K562 (cell line): ENCODE data around the gene NEMF. TPM values are rescaled to one million over a fixed set of nuclear protein-coding genes. Genes with fewer than 3 reads are reported as not detected.

Experiments
- BDP1 ChIP-seq: IDR thresholded peaks from 3 replicates; pipeline ENCODE4 v1.6.1; 2011; ENCODE audit not compliant: insufficient read length, insufficient read depth
- KLF13 ChIP-seq: fragments of 450-650 bp; IDR thresholded peaks from 2 replicates; pipeline ENCODE4 v1.6.1; 2016; ENCODE audit warnings: missing genetic modification characterization, low read depth, mild to moderate bottlenecking, missing compliant biosample characterization, moderate library complexity, borderline replicate concordance
- NFE2L1 ChIP-seq: fragments of 450-650 bp; IDR thresholded peaks from 2 replicates; pipeline ENCODE4 v1.6.1; 2016; ENCODE audit warnings: missing genetic modification characterization, low read depth, mild to moderate bottlenecking, missing compliant biosample characterization, moderate library complexity, borderline replicate concordance
- POLR3G ChIP-seq: IDR thresholded peaks from 2 replicates; pipeline ENCODE4 v1.6.1; 2011; ENCODE audit not compliant: insufficient read length, insufficient replicate concordance; ENCODE audit errors: extremely low read depth
- SIX5 ChIP-seq, 2 experiments: IDR thresholded peaks; 2 replicates each; pipeline ENCODE4 v1.6.1; 2011; ENCODE audit warnings: low read length in 2 of 2, borderline replicate concordance in 1 of 2, low read depth in 1 of 2, mild to moderate bottlenecking in 1 of 2, moderate library complexity in 1 of 2; ENCODE audit not compliant: insufficient read depth in 1 of 2
- polyA plus RNA-seq, 8 experiments: library from polyadenylated mRNA; depleted of rRNA in 4 of 8; stranded (reverse) in 5 of 8; unstranded in 3 of 8; fragments of >200 nt; fragmentation: Nextera tagmentation in 2 of 8; fragmentation: Illumina TruSeq in 1 of 8; extraction: Ambion mirVana in 2 of 8; extraction: Trizol in 1 of 8; gene quantifications; 2 replicates each; pipeline versions ENCODE4 v1.2.1 to v1.2.3, GENCODE V29; 2011 to 2014; ENCODE audit warnings: inconsistent platforms in 1 of 8, missing spikeins in 1 of 8
- total RNA-seq, 7 experiments: library from RNA; depleted of rRNA in 6 of 7; stranded (reverse); fragments of >200 nt in 6 of 7; fragmentation: Illumina TruSeq in 2 of 7; extraction: Trizol in 2 of 7; gene quantifications; 2 replicates each; pipeline versions ENCODE4 v1.2.1 to v1.2.3, GENCODE V29; 2011 to 2021; ENCODE audit warnings: low replicate concordance in 1 of 7
- TF ChIP-seq, protein P1 (sequence below): fragments of 450-650 bp; conservative IDR thresholded peaks from 2 replicates; pipeline ENCODE4 v1.6.1; 2016; ENCODE audit warnings: missing genetic modification characterization, low read depth, mild to moderate bottlenecking, missing compliant biosample characterization, moderate library complexity
- TF ChIP-seq, protein P2 (sequence below): sonication (generic); formaldehyde crosslinking; IDR thresholded peaks from 2 replicates; pipeline ENCODE4 v1.8.0; 2023; ENCODE audit warnings: mild to moderate bottlenecking, missing genetic modification reagents
- TF ChIP-seq, protein P3 (sequence below): fragments of 200-400 bp; formaldehyde crosslinking; IDR thresholded peaks from 2 replicates; pipeline ENCODE4 v1.6.1; 2017; ENCODE audit warnings: mild to moderate bottlenecking, low read depth, low read length, moderate library complexity
- TF ChIP-seq, protein P4 (sequence below): fragments of 250-450 bp; sonication (Bioruptor Pico); IDR thresholded peaks from 2 replicates; pipeline ENCODE4 v1.4.0; 2020; ENCODE audit warnings: mild to moderate bottlenecking, moderate library complexity, borderline replicate concordance
- TF ChIP-seq, protein P5 (sequence below), 2 experiments: fragments of 450-650 bp; IDR thresholded peaks; 2 replicates each; pipeline ENCODE4 v1.6.1; 2016

NEMF gene
- total and polyA plus RNA-seq, 9 of the 15 experiments (the other 6 are each of a cell fraction or from before 2014, with no cell fraction given), result 38.8 to 94.4 (median 61.0) TPM

DNA sequence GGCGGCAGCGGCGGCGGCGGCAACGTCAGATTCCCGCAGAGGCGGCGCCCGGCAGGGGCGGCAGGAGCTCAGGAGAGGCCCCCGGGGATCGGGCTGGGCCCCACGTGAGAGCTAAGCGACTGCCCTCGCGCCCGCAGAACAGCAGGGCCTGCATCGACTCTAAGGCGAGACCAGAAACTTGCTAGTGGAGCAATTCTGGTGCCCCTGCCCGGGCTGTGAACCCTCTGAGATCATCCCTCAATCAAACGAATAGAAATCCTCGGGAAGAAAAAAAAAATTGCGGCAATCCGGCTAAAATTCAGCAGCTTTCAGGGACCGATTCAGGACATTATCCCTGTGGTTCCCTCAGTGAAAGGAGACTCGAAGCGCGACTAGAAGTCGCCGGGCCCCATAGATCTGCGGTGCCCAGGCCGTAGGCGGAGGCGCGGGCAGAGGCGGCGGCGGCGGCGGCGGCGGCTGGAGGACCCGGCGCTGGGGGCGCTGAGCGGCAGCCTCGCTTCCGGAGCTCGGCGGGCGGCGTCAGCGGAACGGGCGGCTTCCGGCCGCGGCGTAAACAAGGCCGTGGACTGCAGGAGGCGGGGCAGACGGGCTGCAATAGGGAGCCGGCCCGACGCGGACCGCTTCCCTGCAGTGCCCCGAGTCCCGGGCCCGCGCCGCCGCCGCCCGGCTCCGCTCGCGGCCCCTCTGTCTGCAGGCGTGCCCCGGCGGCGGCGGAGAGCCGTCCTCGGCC is 84.9 kb downstream of the NEMF start, which contains the start of gene KLHDC2 (continued):
- TF ChIP-seq, protein P1, sequence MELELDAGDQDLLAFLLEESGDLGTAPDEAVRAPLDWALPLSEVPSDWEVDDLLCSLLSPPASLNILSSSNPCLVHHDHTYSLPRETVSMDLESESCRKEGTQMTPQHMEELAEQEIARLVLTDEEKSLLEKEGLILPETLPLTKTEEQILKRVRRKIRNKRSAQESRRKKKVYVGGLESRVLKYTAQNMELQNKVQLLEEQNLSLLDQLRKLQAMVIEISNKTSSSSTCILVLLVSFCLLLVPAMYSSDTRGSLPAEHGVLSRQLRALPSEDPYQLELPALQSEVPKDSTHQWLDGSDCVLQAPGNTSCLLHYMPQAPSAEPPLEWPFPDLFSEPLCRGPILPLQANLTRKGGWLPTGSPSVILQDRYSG (tag), result no peak
- TF ChIP-seq NFE2L1 (tag) (no peak), KLF13 (no peak), SIX5 (IDR thresholded peaks at IDR 0.05; ENCODE audit: borderline replicate concordance in 1 of 2, insufficient read depth in 1 of 2, low read depth in 1 of 2, low read length in 2 of 2) (no peak), POLR3G (no peak), BDP1 (no peak)
- TF ChIP-seq, protein P2, sequence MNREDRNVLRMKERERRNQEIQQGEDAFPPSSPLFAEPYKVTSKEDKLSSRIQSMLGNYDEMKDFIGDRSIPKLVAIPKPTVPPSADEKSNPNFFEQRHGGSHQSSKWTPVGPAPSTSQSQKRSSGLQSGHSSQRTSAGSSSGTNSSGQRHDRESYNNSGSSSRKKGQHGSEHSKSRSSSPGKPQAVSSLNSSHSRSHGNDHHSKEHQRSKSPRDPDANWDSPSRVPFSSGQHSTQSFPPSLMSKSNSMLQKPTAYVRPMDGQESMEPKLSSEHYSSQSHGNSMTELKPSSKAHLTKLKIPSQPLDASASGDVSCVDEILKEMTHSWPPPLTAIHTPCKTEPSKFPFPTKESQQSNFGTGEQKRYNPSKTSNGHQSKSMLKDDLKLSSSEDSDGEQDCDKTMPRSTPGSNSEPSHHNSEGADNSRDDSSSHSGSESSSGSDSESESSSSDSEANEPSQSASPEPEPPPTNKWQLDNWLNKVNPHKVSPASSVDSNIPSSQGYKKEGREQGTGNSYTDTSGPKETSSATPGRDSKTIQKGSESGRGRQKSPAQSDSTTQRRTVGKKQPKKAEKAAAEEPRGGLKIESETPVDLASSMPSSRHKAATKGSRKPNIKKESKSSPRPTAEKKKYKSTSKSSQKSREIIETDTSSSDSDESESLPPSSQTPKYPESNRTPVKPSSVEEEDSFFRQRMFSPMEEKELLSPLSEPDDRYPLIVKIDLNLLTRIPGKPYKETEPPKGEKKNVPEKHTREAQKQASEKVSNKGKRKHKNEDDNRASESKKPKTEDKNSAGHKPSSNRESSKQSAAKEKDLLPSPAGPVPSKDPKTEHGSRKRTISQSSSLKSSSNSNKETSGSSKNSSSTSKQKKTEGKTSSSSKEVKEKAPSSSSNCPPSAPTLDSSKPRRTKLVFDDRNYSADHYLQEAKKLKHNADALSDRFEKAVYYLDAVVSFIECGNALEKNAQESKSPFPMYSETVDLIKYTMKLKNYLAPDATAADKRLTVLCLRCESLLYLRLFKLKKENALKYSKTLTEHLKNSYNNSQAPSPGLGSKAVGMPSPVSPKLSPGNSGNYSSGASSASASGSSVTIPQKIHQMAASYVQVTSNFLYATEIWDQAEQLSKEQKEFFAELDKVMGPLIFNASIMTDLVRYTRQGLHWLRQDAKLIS (CRISPR knock-in tag), result no peak
- TF ChIP-seq, protein P3, sequence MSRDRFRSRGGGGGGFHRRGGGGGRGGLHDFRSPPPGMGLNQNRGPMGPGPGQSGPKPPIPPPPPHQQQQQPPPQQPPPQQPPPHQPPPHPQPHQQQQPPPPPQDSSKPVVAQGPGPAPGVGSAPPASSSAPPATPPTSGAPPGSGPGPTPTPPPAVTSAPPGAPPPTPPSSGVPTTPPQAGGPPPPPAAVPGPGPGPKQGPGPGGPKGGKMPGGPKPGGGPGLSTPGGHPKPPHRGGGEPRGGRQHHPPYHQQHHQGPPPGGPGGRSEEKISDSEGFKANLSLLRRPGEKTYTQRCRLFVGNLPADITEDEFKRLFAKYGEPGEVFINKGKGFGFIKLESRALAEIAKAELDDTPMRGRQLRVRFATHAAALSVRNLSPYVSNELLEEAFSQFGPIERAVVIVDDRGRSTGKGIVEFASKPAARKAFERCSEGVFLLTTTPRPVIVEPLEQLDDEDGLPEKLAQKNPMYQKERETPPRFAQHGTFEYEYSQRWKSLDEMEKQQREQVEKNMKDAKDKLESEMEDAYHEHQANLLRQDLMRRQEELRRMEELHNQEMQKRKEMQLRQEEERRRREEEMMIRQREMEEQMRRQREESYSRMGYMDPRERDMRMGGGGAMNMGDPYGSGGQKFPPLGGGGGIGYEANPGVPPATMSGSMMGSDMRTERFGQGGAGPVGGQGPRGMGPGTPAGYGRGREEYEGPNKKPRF, result no peak
- TF ChIP-seq, protein P4, sequence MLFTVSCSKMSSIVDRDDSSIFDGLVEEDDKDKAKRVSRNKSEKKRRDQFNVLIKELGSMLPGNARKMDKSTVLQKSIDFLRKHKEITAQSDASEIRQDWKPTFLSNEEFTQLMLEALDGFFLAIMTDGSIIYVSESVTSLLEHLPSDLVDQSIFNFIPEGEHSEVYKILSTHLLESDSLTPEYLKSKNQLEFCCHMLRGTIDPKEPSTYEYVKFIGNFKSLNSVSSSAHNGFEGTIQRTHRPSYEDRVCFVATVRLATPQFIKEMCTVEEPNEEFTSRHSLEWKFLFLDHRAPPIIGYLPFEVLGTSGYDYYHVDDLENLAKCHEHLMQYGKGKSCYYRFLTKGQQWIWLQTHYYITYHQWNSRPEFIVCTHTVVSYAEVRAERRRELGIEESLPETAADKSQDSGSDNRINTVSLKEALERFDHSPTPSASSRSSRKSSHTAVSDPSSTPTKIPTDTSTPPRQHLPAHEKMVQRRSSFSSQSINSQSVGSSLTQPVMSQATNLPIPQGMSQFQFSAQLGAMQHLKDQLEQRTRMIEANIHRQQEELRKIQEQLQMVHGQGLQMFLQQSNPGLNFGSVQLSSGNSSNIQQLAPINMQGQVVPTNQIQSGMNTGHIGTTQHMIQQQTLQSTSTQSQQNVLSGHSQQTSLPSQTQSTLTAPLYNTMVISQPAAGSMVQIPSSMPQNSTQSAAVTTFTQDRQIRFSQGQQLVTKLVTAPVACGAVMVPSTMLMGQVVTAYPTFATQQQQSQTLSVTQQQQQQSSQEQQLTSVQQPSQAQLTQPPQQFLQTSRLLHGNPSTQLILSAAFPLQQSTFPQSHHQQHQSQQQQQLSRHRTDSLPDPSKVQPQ (CRISPR knock-in tag), result no peak
- TF ChIP-seq, protein P5, sequence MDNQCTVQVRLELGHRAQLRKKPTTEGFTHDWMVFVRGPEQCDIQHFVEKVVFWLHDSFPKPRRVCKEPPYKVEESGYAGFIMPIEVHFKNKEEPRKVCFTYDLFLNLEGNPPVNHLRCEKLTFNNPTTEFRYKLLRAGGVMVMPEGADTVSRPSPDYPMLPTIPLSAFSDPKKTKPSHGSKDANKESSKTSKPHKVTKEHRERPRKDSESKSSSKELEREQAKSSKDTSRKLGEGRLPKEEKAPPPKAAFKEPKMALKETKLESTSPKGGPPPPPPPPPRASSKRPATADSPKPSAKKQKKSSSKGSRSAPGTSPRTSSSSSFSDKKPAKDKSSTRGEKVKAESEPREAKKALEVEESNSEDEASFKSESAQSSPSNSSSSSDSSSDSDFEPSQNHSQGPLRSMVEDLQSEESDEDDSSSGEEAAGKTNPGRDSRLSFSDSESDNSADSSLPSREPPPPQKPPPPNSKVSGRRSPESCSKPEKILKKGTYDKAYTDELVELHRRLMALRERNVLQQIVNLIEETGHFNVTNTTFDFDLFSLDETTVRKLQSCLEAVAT (IDR thresholded peaks at IDR 0.05), result no peak
